Liver (tissue), 9 donors: ENCODE results near the gene BCAT1. TPM values are rescaled to one million over a fixed set of nuclear protein-coding genes. Genes with fewer than 3 reads are reported as not detected.

Source experiments
- DNase-seq: peaks from one replicate; pipeline ENCODE4 v3.0.0-alpha.2; 2017; ENCODE audit warnings: low spot score
- H3K27ac ChIP-seq, 2 donors: one replicate each; pipeline ENCODE4 v1.7.0; 2013; ENCODE audit warnings: inconsistent platforms in 2 of 2, low read length in 2 of 2, control low read depth in 1 of 2, low read depth in 1 of 2, mild to moderate bottlenecking in 1 of 2
- H3K27me3 ChIP-seq, 4 donors: one replicate each; pipeline versions ENCODE4 v1.6.1 to v1.7.0; 2013; ENCODE audit warnings: low read length in 3 of 4, inconsistent platforms in 1 of 4, mild to moderate bottlenecking in 1 of 4, moderate library complexity in 1 of 4; ENCODE audit not compliant: control insufficient read depth in 4 of 4, insufficient read depth in 4 of 4
- H3K36me3 ChIP-seq, 4 donors: one replicate each; pipeline versions ENCODE4 v1.6.1 to v1.7.0; 2013; ENCODE audit warnings: low read length in 3 of 4, mild to moderate bottlenecking in 3 of 4, low read depth in 1 of 4, moderate library complexity in 1 of 4; ENCODE audit not compliant: control insufficient read depth in 4 of 4, insufficient read depth in 3 of 4
- H3K4me1 ChIP-seq, 4 donors: one replicate each; pipeline versions ENCODE4 v1.6.1 to v1.7.0; 2013; ENCODE audit warnings: low read length in 3 of 4, mild to moderate bottlenecking in 3 of 4, moderate library complexity in 1 of 4; ENCODE audit not compliant: control insufficient read depth in 4 of 4, insufficient read depth in 4 of 4
- H3K4me3 ChIP-seq, 3 donors: one replicate each; pipeline versions ENCODE4 v1.6.1 to v1.7.0; 2013; ENCODE audit warnings: low read length in 3 of 3, control low read depth in 1 of 3, low read depth in 1 of 3, mild to moderate bottlenecking in 1 of 3
- H3K9ac ChIP-seq, 2 donors: one replicate each; pipeline ENCODE4 v1.7.0; 2013; ENCODE audit warnings: low read length in 2 of 2, mild to moderate bottlenecking in 2 of 2, moderate library complexity in 2 of 2, control low read depth in 1 of 2, low read depth in 1 of 2
- H3K9me3 ChIP-seq, 4 donors: one replicate each; pipeline versions ENCODE4 v1.6.1 to v1.7.0; 2013; ENCODE audit warnings: low read length in 3 of 4; ENCODE audit not compliant: control insufficient read depth in 4 of 4
- EGR1 ChIP-seq, 2 donors: IDR thresholded peaks; 2 replicates each; pipeline ENCODE4 v1.6.1; 2016 to 2018; ENCODE audit warnings: antibody characterized with exemption in 2 of 2, low read depth in 2 of 2
- FOXA1 ChIP-seq: IDR thresholded peaks from 2 replicates; pipeline ENCODE4 v1.6.1; 2016; ENCODE audit warnings: antibody characterized with exemption
- FOXA2 ChIP-seq: IDR thresholded peaks from 2 replicates; pipeline ENCODE4 v1.6.1; 2016; ENCODE audit warnings: antibody characterized with exemption
- GABPA ChIP-seq, 2 donors: IDR thresholded peaks in 1 of 2; conservative IDR thresholded peaks in 1 of 2; 2 replicates each; pipeline ENCODE4 v1.6.1; 2016; ENCODE audit warnings: antibody characterized with exemption in 2 of 2, mild to moderate bottlenecking in 1 of 2, moderate library complexity in 1 of 2
- HNF4A ChIP-seq, 2 donors: conservative IDR thresholded peaks; 2 replicates each; pipeline ENCODE4 v1.6.1; 2016; ENCODE audit warnings: antibody characterized with exemption in 2 of 2, mild to moderate bottlenecking in 2 of 2
- HNF4G ChIP-seq: IDR thresholded peaks from 2 replicates; pipeline ENCODE4 v1.6.1; 2016; ENCODE audit warnings: antibody characterized with exemption
- JUND ChIP-seq, 2 donors: IDR thresholded peaks; 2 replicates each; pipeline ENCODE4 v1.6.1; 2016; ENCODE audit warnings: antibody characterized with exemption in 2 of 2
- MAX ChIP-seq: IDR thresholded peaks from 2 replicates; pipeline ENCODE4 v1.6.1; 2016; ENCODE audit warnings: antibody characterized with exemption
- NR2F2 ChIP-seq: IDR thresholded peaks from 2 replicates; pipeline ENCODE4 v1.6.1; 2016; ENCODE audit warnings: antibody characterized with exemption
- RAD21 ChIP-seq, 2 donors: IDR thresholded peaks; 2 replicates each; pipeline ENCODE4 v1.6.1; 2016; ENCODE audit warnings: antibody characterized with exemption in 2 of 2, mild to moderate bottlenecking in 2 of 2
- REST ChIP-seq: IDR thresholded peaks from 2 replicates; pipeline ENCODE4 v1.6.1; 2016; ENCODE audit warnings: antibody characterized with exemption, mild to moderate bottlenecking
- RXRA ChIP-seq, 2 donors: IDR thresholded peaks; 2 replicates each; pipeline ENCODE4 v1.6.1; 2017 to 2018; ENCODE audit warnings: antibody characterized with exemption in 2 of 2, mild to moderate bottlenecking in 1 of 2
- SP1 ChIP-seq: IDR thresholded peaks from 2 replicates; pipeline ENCODE4 v1.6.1; 2018; ENCODE audit warnings: antibody characterized with exemption, mild to moderate bottlenecking
- TAF1 ChIP-seq: conservative IDR thresholded peaks from 2 replicates; pipeline ENCODE4 v1.6.1; 2016; ENCODE audit warnings: antibody characterized with exemption, mild to moderate bottlenecking
- YY1 ChIP-seq: IDR thresholded peaks from 2 replicates; pipeline ENCODE4 v1.6.1; 2016; ENCODE audit warnings: antibody characterized with exemption, mild to moderate bottlenecking
- WGBS: extraction: QIAGEN DNeasy Blood & Tissue Kit; methylation state at CpG from one replicate; pipeline ENCODE4 v1.1.7; 2013; 5-methylcytosine and 5-hydroxymethylcytosine counted together
- polyA plus RNA-seq, 2 donors: library from polyadenylated mRNA; stranded (reverse) in 1 of 2; unstranded in 1 of 2; fragments of 200-250 nt in 1 of 2; fragments of >200 nt in 1 of 2; fragmentation: Nextera tagmentation in 1 of 2; extraction: Ambion mirVana in 1 of 2; gene quantifications; one replicate each; pipeline versions ENCODE4 v1.2.1 to v1.2.3, GENCODE V29; 2013 to 2015
- total RNA-seq, 2 donors: library from RNA; depleted of rRNA; stranded (reverse); fragments of >200 nt; gene quantifications; one replicate each; pipeline ENCODE4 v1.2.3, GENCODE V29; 2014
- TF ChIP-seq, protein P1 (sequence below): IDR thresholded peaks from 2 replicates; pipeline ENCODE4 v1.6.1; 2016; ENCODE audit warnings: antibody characterized with exemption
- TF ChIP-seq, protein P2 (sequence below): fragments of 150-350 bp; IDR thresholded peaks from 2 replicates; pipeline ENCODE4 v1.5.1; 2017; ENCODE audit warnings: improper control_type of control experiment, low read depth, low read length; ENCODE audit not compliant: missing input control
- TF ChIP-seq, protein P3 (sequence below): IDR thresholded peaks from 2 replicates; pipeline ENCODE4 v1.6.1; 2016; ENCODE audit warnings: antibody characterized with exemption
- donor health status: healthy.
- donor health status: healthy.
- donor health status: healthy.
- donor health status: healthy.
- donor health status: healthy.

Gene BCAT1
- total and polyA plus RNA-seq, 4 donors, result 0.14 to 10.0 (median 0.85) TPM

- TF ChIP-seq EGR1 (IDR thresholded peaks at IDR 0.05; ENCODE audit: low read depth in 2 of 2), result no peak
- no peak for TF ChIP-seq JUND (IDR thresholded peaks at IDR 0.05)
- TF ChIP-seq RAD21 (IDR thresholded peaks at IDR 0.05), result no peak
- TF ChIP-seq, protein P1, sequence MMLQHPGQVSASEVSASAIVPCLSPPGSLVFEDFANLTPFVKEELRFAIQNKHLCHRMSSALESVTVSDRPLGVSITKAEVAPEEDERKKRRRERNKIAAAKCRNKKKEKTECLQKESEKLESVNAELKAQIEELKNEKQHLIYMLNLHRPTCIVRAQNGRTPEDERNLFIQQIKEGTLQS, result no peak
- TF ChIP-seq, protein P2, sequence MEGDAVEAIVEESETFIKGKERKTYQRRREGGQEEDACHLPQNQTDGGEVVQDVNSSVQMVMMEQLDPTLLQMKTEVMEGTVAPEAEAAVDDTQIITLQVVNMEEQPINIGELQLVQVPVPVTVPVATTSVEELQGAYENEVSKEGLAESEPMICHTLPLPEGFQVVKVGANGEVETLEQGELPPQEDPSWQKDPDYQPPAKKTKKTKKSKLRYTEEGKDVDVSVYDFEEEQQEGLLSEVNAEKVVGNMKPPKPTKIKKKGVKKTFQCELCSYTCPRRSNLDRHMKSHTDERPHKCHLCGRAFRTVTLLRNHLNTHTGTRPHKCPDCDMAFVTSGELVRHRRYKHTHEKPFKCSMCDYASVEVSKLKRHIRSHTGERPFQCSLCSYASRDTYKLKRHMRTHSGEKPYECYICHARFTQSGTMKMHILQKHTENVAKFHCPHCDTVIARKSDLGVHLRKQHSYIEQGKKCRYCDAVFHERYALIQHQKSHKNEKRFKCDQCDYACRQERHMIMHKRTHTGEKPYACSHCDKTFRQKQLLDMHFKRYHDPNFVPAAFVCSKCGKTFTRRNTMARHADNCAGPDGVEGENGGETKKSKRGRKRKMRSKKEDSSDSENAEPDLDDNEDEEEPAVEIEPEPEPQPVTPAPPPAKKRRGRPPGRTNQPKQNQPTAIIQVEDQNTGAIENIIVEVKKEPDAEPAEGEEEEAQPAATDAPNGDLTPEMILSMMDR, result no peak
- TF ChIP-seq REST, result no peak
- TF ChIP-seq RXRA (IDR thresholded peaks at IDR 0.05), result no peak
- TF ChIP-seq, protein P3, sequence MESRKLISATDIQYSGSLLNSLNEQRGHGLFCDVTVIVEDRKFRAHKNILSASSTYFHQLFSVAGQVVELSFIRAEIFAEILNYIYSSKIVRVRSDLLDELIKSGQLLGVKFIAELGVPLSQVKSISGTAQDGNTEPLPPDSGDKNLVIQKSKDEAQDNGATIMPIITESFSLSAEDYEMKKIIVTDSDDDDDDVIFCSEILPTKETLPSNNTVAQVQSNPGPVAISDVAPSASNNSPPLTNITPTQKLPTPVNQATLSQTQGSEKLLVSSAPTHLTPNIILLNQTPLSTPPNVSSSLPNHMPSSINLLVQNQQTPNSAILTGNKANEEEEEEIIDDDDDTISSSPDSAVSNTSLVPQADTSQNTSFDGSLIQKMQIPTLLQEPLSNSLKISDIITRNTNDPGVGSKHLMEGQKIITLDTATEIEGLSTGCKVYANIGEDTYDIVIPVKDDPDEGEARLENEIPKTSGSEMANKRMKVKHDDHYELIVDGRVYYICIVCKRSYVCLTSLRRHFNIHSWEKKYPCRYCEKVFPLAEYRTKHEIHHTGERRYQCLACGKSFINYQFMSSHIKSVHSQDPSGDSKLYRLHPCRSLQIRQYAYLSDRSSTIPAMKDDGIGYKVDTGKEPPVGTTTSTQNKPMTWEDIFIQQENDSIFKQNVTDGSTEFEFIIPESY, result no peak
- no peak for TF ChIP-seq HNF4G
- no peak for TF ChIP-seq HNF4A (conservative IDR thresholded peaks at IDR 0.05)
- no peak for TF ChIP-seq MAX
- no peak for TF ChIP-seq FOXA2
- no peak for TF ChIP-seq FOXA1
- no peak for TF ChIP-seq TAF1
- no peak for TF ChIP-seq YY1
- no peak for TF ChIP-seq NR2F2
- no peak for TF ChIP-seq GABPA (IDR thresholded peaks at IDR 0.05 in 1 of 2, conservative IDR thresholded peaks at IDR 0.05 in 1 of 2)
- no peak for TF ChIP-seq SP1
- H3K27me3 ChIP-seq, result peaks cover 0 to 5% (median 0%) of the 10 kb centered on the region in 4 donors
- no peaks in the 10 kb centered on the region for H3K4me1 ChIP-seq
- no peak overlapping the region for H3K9ac ChIP-seq
- no peaks in the 10 kb centered on the region for H3K36me3 ChIP-seq
- H3K9me3 ChIP-seq, result no peaks in the 10 kb centered on the region
- DNase-seq, result no peak
- H3K4me3 ChIP-seq, result no peak overlapping the region
- H3K27ac ChIP-seq, result no peak overlapping the region
- 78% methylated on average over 1 of the region's 1 CpG for WGBS
These were observed 53.3 kb downstream of the BCAT1 start for GRCh38 chr12:24895612-24896011.
